Activated T-cell treated with anti-CD3 and anti-CD28 coated beads, Interleukin-2, amount 50 U/mL, for 24 hours (primary cell): ENCODE data around the gene TBC1D22A.
"Not testable (repeated sequence)": the region's sequence is repeated elsewhere in the genome, so short reads cannot be mapped to it uniquely, and the experiment has no call there.

Experiments used
- DNase-seq: peaks from one replicate; pipeline ENCODE4 v3.0.0-alpha.2; 2020
- H3K27ac Mint-ChIP-seq: 2 replicates; pipeline ENCODE4 v1.8.0; 2020; ENCODE audit warnings: mild to moderate bottlenecking, mixed read lengths
- H3K27me3 Mint-ChIP-seq: 2 replicates; pipeline ENCODE4 v1.8.0; 2020; ENCODE audit warnings: mixed read lengths
- H3K36me3 Mint-ChIP-seq: 2 replicates; pipeline ENCODE4 v1.8.0; 2020; ENCODE audit warnings: low read depth, mixed read lengths
- H3K4me1 Mint-ChIP-seq: 2 replicates; pipeline ENCODE4 v1.8.0; 2020; ENCODE audit warnings: low read depth, mixed read lengths
- H3K4me3 Mint-ChIP-seq: 2 replicates; pipeline ENCODE4 v1.8.0; 2020; ENCODE audit warnings: mild to moderate bottlenecking, moderate library complexity, mixed read lengths
- H3K9me3 Mint-ChIP-seq: 2 replicates; pipeline ENCODE4 v1.8.0; 2020; ENCODE audit warnings: mixed read lengths

TBC1D22A gene

GRCh38 chr22:47135338-47135737 lies 372.9 kb downstream of the TBC1D22A start:
- no peaks in the 10 kb centered on the region for H3K4me1 Mint-ChIP-seq
- H3K36me3 Mint-ChIP-seq: peaks cover 21% of the 10 kb centered on the region
- DNase-seq: no peak
- no peak overlapping the region for H3K27ac Mint-ChIP-seq
- no peak overlapping the region for H3K4me3 Mint-ChIP-seq
- no peaks in the 10 kb centered on the region for H3K27me3 Mint-ChIP-seq
- H3K9me3 Mint-ChIP-seq: no peaks in the 10 kb centered on the region

- DNase-seq: no peak
- Mint-ChIP-seq H3K9me3 (no peaks in the 10 kb centered on the region), H3K4me1 (no peaks in the 10 kb centered on the region), H3K27ac (no peak overlapping the region), H3K27me3 (no peaks in the 10 kb centered on the region), H3K36me3 (peaks cover 16% of the 10 kb centered on the region), H3K4me3 (no peak overlapping the region)
Measured at GRCh38 chr22:47136050-47136449, 373.6 kb downstream of the TBC1D22A start.

DNA sequence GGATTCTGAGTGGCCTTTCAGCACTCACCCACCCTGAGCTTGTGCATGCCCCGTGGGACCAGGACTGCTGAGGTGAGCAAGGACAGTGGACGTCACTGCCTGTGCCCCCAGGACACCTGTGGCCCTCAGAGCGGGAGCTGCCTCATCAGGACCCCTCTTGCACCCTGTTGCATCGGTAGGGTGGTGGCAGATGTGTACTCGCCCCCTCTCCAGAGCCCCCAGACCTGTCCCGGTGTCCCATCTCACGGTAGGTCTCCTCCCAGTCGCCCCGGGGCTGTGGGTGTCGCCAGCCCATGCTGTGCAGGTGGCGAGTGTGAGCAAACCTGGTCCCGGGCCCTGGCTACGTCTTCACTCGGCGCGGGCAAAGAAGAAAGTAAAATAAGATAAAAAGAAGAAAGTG lies 374.2 kb downstream of the TBC1D22A start:
- Mint-ChIP-seq H3K9me3 (no peaks in the 10 kb centered on the region), H3K27ac (no peak overlapping the region), H3K27me3 (no peaks in the 10 kb centered on the region), H3K36me3 (peaks cover 16% of the 10 kb centered on the region), H3K4me3 (no peak overlapping the region), H3K4me1 (no peaks in the 10 kb centered on the region)
- no peak for DNase-seq

- Mint-ChIP-seq H3K27me3 (no peaks in the 10 kb centered on the region), H3K36me3 (peaks cover 13% of the 10 kb centered on the region), H3K4me1 (no peaks in the 10 kb centered on the region), H3K27ac (no peak overlapping the region), H3K4me3 (no peak overlapping the region), H3K9me3 (no peaks in the 10 kb centered on the region)
- DNase-seq: no peak
Measured at GRCh38 chr22:47139013-47139789, 376.8 kb downstream of the TBC1D22A start.

GRCh38 chr22:47139790-47140119 lies 377.3 kb downstream of the TBC1D22A start:
- H3K4me3 Mint-ChIP-seq: no peak overlapping the region
- no peaks in the 10 kb centered on the region for H3K4me1 Mint-ChIP-seq
- H3K27ac Mint-ChIP-seq: no peak overlapping the region
- DNase-seq: no peak
- H3K27me3 Mint-ChIP-seq: no peaks in the 10 kb centered on the region
- no peaks in the 10 kb centered on the region for H3K9me3 Mint-ChIP-seq
- H3K36me3 Mint-ChIP-seq: peaks cover 13% of the 10 kb centered on the region

- H3K36me3 Mint-ChIP-seq: peaks cover 16% of the 10 kb centered on the region
- DNase-seq, H3K27me3 Mint-ChIP-seq, H3K27ac Mint-ChIP-seq, H3K4me1 Mint-ChIP-seq, H3K4me3 Mint-ChIP-seq, H3K9me3 Mint-ChIP-seq: not testable (repeated sequence)
Measured at GRCh38 chr22:47140975-47141374, 378.5 kb downstream of the TBC1D22A start.

DNA sequence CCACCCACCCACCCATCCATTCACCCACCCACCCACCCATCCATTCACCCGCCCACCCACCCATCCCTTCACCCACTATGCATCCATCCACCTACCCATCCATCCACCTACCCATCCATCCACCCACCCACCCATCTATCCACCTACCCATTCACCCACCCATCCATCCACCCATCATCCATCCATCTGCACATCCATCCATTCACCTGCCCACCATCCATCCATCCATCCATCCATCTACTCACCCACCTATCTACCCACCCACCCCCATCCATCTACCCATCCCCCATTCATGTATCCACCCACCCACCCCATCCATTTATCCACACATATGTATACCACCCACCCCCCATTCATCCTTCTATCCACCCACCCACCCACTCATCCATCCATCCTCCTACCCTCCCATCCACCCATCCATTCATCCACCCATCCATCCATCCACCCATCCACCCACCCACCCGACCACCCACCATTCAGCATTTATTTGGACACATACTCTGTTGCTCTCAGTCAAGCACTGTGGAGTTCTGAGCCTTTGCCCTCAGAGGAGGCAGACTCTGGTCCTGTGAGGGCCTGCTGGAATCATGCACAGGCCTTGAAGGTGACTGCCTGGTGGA lies 380.1 kb downstream of the TBC1D22A start:
- no peak for DNase-seq
- Mint-ChIP-seq H3K36me3 (peaks cover 11% of the 10 kb centered on the region), H3K4me3 (no peak overlapping the region), H3K27ac (no peak overlapping the region), H3K27me3 (no peaks in the 10 kb centered on the region), H3K4me1 (no peaks in the 10 kb centered on the region), H3K9me3 (no peaks in the 10 kb centered on the region)

DNA sequence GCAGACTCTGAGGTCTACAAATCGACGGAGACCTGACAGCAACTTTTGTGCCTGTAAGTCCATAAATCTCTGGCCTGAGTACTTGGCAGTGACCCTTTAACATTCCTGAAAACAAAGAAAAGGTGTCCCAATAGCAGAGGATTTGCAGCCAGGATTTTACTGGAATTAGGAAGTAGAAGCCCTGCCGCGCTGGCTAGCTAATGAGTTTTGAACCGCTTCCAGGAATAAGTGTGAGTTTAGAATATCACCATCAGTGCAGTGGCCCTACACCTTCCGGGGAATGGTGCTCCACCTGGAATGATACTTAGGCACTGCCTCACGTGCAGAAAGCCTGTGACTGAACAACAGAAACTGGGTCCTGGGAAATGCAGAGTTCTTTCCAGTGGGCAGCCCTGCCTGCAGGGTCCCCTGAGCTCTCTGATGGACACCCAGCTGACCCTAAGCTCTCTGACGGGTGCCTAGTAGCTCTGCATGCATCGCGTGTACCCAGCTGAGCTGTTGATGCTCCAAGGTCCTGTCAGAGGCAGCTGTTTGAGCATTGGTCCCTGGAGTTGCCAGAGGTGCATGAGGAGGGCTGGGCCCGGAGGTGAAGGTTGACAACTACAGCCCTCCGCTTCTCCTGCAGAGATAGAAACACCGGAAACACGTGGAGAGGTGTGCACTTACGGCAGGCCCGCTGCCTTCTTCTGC lies 380.9 kb downstream of the TBC1D22A start:
- no peak for DNase-seq
- no peaks in the 10 kb centered on the region for H3K4me1 Mint-ChIP-seq
- no peak overlapping the region for H3K27ac Mint-ChIP-seq
- no peak overlapping the region for H3K4me3 Mint-ChIP-seq
- no peaks in the 10 kb centered on the region for H3K27me3 Mint-ChIP-seq
- H3K9me3 Mint-ChIP-seq: no peaks in the 10 kb centered on the region
- peaks cover 11% of the 10 kb centered on the region for H3K36me3 Mint-ChIP-seq

- no peaks in the 10 kb centered on the region for H3K4me1 Mint-ChIP-seq
- no peak overlapping the region for H3K27ac Mint-ChIP-seq
- no peaks in the 10 kb centered on the region for H3K9me3 Mint-ChIP-seq
- peaks cover 5% of the 10 kb centered on the region for H3K36me3 Mint-ChIP-seq
- no peak for DNase-seq
- no peaks in the 10 kb centered on the region for H3K27me3 Mint-ChIP-seq
- H3K4me3 Mint-ChIP-seq: no peak overlapping the region
Measured at GRCh38 chr22:47144076-47144765, 381.8 kb downstream of the TBC1D22A start.

GRCh38 chr22:47144791-47145425 lies 382.5 kb downstream of the TBC1D22A start:
- Mint-ChIP-seq H3K4me1 (no peaks in the 10 kb centered on the region), H3K27me3 (no peaks in the 10 kb centered on the region), H3K36me3 (peaks cover 5% of the 10 kb centered on the region), H3K4me3 (no peak overlapping the region), H3K27ac (no peak overlapping the region), H3K9me3 (no peaks in the 10 kb centered on the region)
- no peak for DNase-seq

DNA sequence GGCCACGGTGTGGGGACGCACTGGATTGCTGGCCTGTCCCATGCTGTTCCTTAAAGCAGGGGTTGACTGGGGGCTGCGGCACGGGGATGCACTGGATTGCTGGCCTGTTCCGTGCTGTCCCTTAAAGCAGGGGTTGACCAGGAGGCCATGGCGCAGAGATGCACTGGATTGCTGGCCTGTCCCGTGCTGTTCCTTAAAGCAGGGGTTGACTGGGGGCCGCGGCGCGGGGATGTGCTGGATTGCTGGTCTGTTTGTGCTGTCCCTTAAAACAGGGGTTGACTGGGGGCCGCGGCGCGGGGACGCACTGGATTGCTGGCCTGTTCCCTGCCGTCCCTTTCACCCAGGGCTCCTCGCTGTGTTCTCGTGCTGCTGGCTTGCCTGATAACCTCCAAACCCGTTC lies 383.4 kb downstream of the TBC1D22A start:
- no peak overlapping the region for H3K4me3 Mint-ChIP-seq
- DNase-seq: no peak
- H3K36me3 Mint-ChIP-seq: peaks cover 6% of the 10 kb centered on the region
- H3K27me3 Mint-ChIP-seq: no peaks in the 10 kb centered on the region
- H3K9me3 Mint-ChIP-seq: no peaks in the 10 kb centered on the region
- no peaks in the 10 kb centered on the region for H3K4me1 Mint-ChIP-seq
- no peak overlapping the region for H3K27ac Mint-ChIP-seq

GRCh38 chr22:47146391-47146790 lies 383.9 kb downstream of the TBC1D22A start:
- Mint-ChIP-seq H3K4me3 (no peak overlapping the region), H3K9me3 (no peaks in the 10 kb centered on the region), H3K36me3 (peaks cover 11% of the 10 kb centered on the region), H3K4me1 (no peaks in the 10 kb centered on the region), H3K27me3 (no peaks in the 10 kb centered on the region), H3K27ac (no peak overlapping the region)
- no peak for DNase-seq

DNA sequence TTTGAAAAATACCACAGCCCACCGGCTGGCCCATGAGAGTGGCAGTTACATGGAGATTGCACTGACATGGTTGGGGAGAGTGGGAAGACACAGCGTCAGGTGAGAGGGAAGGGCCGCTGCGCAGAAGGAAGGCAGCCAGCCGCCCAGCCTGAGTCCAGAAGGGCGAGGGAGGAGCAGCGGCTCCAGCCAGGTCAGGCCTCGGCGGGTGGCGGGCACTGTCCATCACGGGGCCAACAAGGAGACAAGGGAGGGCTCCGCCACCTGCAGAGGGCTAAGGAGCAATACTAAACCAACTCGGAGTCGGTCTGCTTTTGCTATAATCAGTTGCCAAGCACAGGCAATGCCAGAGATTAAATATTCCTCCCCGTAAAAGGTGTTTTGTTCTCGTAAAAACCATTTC lies 384.5 kb downstream of the TBC1D22A start:
- DNase-seq: no peak
- Mint-ChIP-seq H3K27me3 (no peaks in the 10 kb centered on the region), H3K4me3 (no peak overlapping the region), H3K27ac (no peak overlapping the region), H3K4me1 (no peaks in the 10 kb centered on the region), H3K36me3 (peaks cover 13% of the 10 kb centered on the region), H3K9me3 (no peaks in the 10 kb centered on the region)

- Mint-ChIP-seq H3K36me3 (peaks cover 20% of the 10 kb centered on the region), H3K9me3 (no peaks in the 10 kb centered on the region), H3K27ac (no peak overlapping the region)
Measured at GRCh38 chr22:47147572-47147971, 385.1 kb downstream of the TBC1D22A start.

More at GRCh38 chr22:47147572-47147971, 385.1 kb downstream of the TBC1D22A start:
- Mint-ChIP-seq H3K4me1 (no peaks in the 10 kb centered on the region), H3K4me3 (no peak overlapping the region), H3K27me3 (no peaks in the 10 kb centered on the region)
- DNase-seq: no peak
